HCT116 (cell line): ENCODE results near the gene PRDM11. TPM values are rescaled to one million over a fixed set of nuclear protein-coding genes. Genes with fewer than 3 reads are reported as not detected.

Experiments used
- ATAC-seq: fragments of 200-7000 bp; cut with Tn5 transposase; 2 replicates; pipeline ENCODE4 v1.9.1; 2020; ENCODE audit warnings: mild to moderate bottlenecking, moderate library complexity
- BruUV-seq: library from RNA; stranded (reverse); fragments of 400-500 nt; replicated peaks from 2 replicates; lab custom pipeline; 2021; lab: Mats Ljungman, UMichigan
- CTCF ChIA-PET: fragments of 300-600 bp; sonication (Branson Sonifier 250); formaldehyde crosslinking; loops from one replicate; lab custom pipeline; 2021; ENCODE audit warnings: antibody characterized with exemption; lab: Charles Lee
- POLR2A ChIA-PET: fragments of 300-600, 350-600 bp; sonication (Branson Sonifier 250); formaldehyde crosslinking; loops from one replicate; lab custom pipeline; 2021; ENCODE audit warnings: antibody characterized with exemption; lab: Charles Lee
- RAD21 ChIA-PET, 2 experiments: fragments of 300-600 bp; sonication (Branson Sonifier 250); formaldehyde crosslinking; loops; one replicate each; lab custom pipeline; 2023; ENCODE audit warnings: low total read pairs in 2 of 2; ENCODE audit not compliant: uncharacterized antibody in 2 of 2, unreplicated experiment in 2 of 2, low non-redundant PET in 1 of 2; lab: Charles Lee
- DNase-seq: peaks from one replicate; pipeline ENCODE4 v3.0.0-alpha.2; 2010; ENCODE audit warnings: low read depth, low spot score
- H2AFZ ChIP-seq: fragments of 200-600 bp; shearing (Covaris generic), sonication (generic); 2 replicates; pipeline ENCODE4 v1.6.1; 2017; ENCODE audit warnings: low read depth, mixed run types, mixed read lengths, antibody characterized with exemption, low read length; ENCODE audit not compliant: poor library complexity, severe bottlenecking
- H3K27ac ChIP-seq: 2 replicates; pipeline ENCODE4 v1.5.1; 2012; ENCODE audit warnings: low read depth, low read length
- H3K27me3 ChIP-seq: fragments of 200-600 bp; sonication (generic); 2 replicates; pipeline ENCODE4 v1.6.1; 2016; ENCODE audit warnings: mixed run types, low read length, mixed read lengths; ENCODE audit not compliant: insufficient read depth
- H3K36me3 ChIP-seq, 2 experiments: fragments of 200-500 bp in 1 of 2; fragments of 200-600 bp in 1 of 2; sonication (Bioruptor generic) in 1 of 2; sonication (generic) in 1 of 2; 2 replicates each; pipeline versions ENCODE4 v1.5.1 to v1.6.1; 2014 to 2016; ENCODE audit warnings: low read length in 2 of 2, inconsistent platforms in 1 of 2, mixed read lengths in 1 of 2, mixed run types in 1 of 2; ENCODE audit not compliant: insufficient read depth in 2 of 2, control insufficient read depth in 1 of 2
- H3K4me1 ChIP-seq, 2 experiments: fragments of 200-600 bp in 1 of 2; sonication (generic) in 1 of 2; 2 replicates each; pipeline versions ENCODE4 v1.5.1 to v1.6.1; 2012 to 2017; ENCODE audit warnings: low read length in 2 of 2, inconsistent platforms in 1 of 2, mild to moderate bottlenecking in 1 of 2, mixed read lengths in 1 of 2, mixed run types in 1 of 2, moderate library complexity in 1 of 2; ENCODE audit not compliant: insufficient read depth in 2 of 2, control insufficient read depth in 1 of 2
- H3K4me2 ChIP-seq: fragments of 200-600 bp; sonication (generic); 2 replicates; pipeline ENCODE4 v1.6.1; 2017; ENCODE audit warnings: mixed run types, low read length, mixed read lengths
- H3K4me3 ChIP-seq, 2 experiments: fragments of 200-600 bp in 1 of 2; sonication (generic) in 1 of 2; replicated peaks in 1 of 2; 2 replicates each; pipeline ENCODE4 v1.5.1; 2011 to 2016; ENCODE audit warnings: low read length in 2 of 2, control low read depth in 1 of 2, low read depth in 1 of 2, mild to moderate bottlenecking in 1 of 2, mixed read lengths in 1 of 2, mixed run types in 1 of 2
- H3K79me2 ChIP-seq: fragments of 200-600 bp; sonication (generic); 2 replicates; pipeline ENCODE4 v1.6.1; 2017; ENCODE audit warnings: mild to moderate bottlenecking, mixed run types, low read length, moderate library complexity, mixed read lengths; ENCODE audit not compliant: insufficient read depth
- H3K9ac ChIP-seq: fragments of 200-600 bp; sonication (generic); 2 replicates; pipeline ENCODE4 v1.6.1; 2016; ENCODE audit warnings: low read length, mixed read lengths
- H3K9me2 ChIP-seq: fragments of 200-600 bp; sonication (generic), shearing (Covaris generic); 2 replicates; pipeline ENCODE4 v1.6.1; 2017; ENCODE audit warnings: mixed run types, mild to moderate bottlenecking, moderate library complexity; ENCODE audit not compliant: insufficient read depth
- H3K9me3 ChIP-seq, 2 experiments: fragments of 200-500 bp in 1 of 2; fragments of 200-600 bp in 1 of 2; sonication (Bioruptor generic) in 1 of 2; sonication (generic) in 1 of 2; 2 replicates each; pipeline ENCODE4 v1.6.1; 2014 to 2017; ENCODE audit warnings: low read length in 2 of 2, mixed read lengths in 2 of 2, inconsistent platforms in 1 of 2, low read depth in 1 of 2, mild to moderate bottlenecking in 1 of 2, mixed run types in 1 of 2, moderate library complexity in 1 of 2; ENCODE audit not compliant: control insufficient read depth in 1 of 2, insufficient read depth in 1 of 2
- H4K20me1 ChIP-seq: fragments of 200-600 bp; sonication (generic), shearing (Covaris generic); 2 replicates; pipeline ENCODE4 v1.6.1; 2017; ENCODE audit warnings: mixed run types, mild to moderate bottlenecking, moderate library complexity; ENCODE audit not compliant: insufficient read depth
- CEBPB ChIP-seq: IDR thresholded peaks from 2 replicates; pipeline ENCODE4 v1.6.1; 2012; ENCODE audit warnings: low read depth
- CTCF ChIP-seq, 3 experiments: fragments of 200-600 bp in 1 of 3; sonication (generic) in 1 of 3; IDR thresholded peaks in 2 of 3; conservative IDR thresholded peaks in 1 of 3; 2 replicates each; pipeline ENCODE4 v1.5.1; 2012 to 2017; ENCODE audit warnings: low read depth in 2 of 3, low read length in 2 of 3, antibody characterized with exemption in 1 of 3, borderline replicate concordance in 1 of 3, control low read depth in 1 of 3, mild to moderate bottlenecking in 1 of 3, mixed read lengths in 1 of 3, mixed run types in 1 of 3, moderate library complexity in 1 of 3; ENCODE audit not compliant: insufficient read depth in 1 of 3
- EGR1 ChIP-seq: IDR thresholded peaks from 2 replicates; pipeline ENCODE4 v1.6.1; 2012; ENCODE audit warnings: low read depth
- ELF1 ChIP-seq: IDR thresholded peaks from 2 replicates; pipeline ENCODE4 v1.6.1; 2012; ENCODE audit warnings: low read depth, borderline replicate concordance
- EZH2phosphoT487 ChIP-seq: fragments of 200-600 bp; IDR thresholded peaks from 2 replicates; pipeline ENCODE4 v1.6.1; 2018; ENCODE audit warnings: antibody characterized with exemption, borderline replicate concordance
- FOSL1 ChIP-seq: IDR thresholded peaks from 2 replicates; pipeline ENCODE4 v1.6.1; 2012; ENCODE audit warnings: low read depth
- JUND ChIP-seq: IDR thresholded peaks from 2 replicates; pipeline ENCODE4 v1.6.1; 2012
- POLR2A ChIP-seq: IDR thresholded peaks from 2 replicates; pipeline ENCODE4 v1.7.0; 2011; ENCODE audit warnings: borderline replicate concordance; ENCODE audit not compliant: insufficient read depth, insufficient read length; ENCODE audit errors: extremely low read depth
- RAD21 ChIP-seq: IDR thresholded peaks from 2 replicates; pipeline ENCODE4 v1.6.1; 2012; ENCODE audit warnings: low read depth, mild to moderate bottlenecking
- SIN3A ChIP-seq: IDR thresholded peaks from 2 replicates; pipeline ENCODE4 v1.6.1; 2012; ENCODE audit warnings: low read depth
- YY1 ChIP-seq: IDR thresholded peaks from 2 replicates; pipeline ENCODE4 v1.6.1; 2011; ENCODE audit warnings: low read length, low read depth, moderate library complexity, mild to moderate bottlenecking; ENCODE audit not compliant: insufficient replicate concordance; ENCODE audit errors: extremely low read depth
- ZNF274 ChIP-seq: fragments of 200-500 bp; sonication (Bioruptor generic); IDR thresholded peaks from 2 replicates; pipeline ENCODE4 v1.6.1; 2014; ENCODE audit warnings: mild to moderate bottlenecking, low read depth, low read length, inconsistent platforms
- intact Hi-C: fragments of 100-400 bp; cut with micrococcal nuclease; formaldehyde crosslinking; loops from 2 replicates; pipeline ENCODE4 v1.10.0; 2022
- total RNA-seq: library from RNA; stranded (reverse); gene quantifications from one replicate; pipeline ENCODE4 v1.2.1, GENCODE V29; 2021; ENCODE audit not compliant: unreplicated experiment
- TF ChIP-seq, protein P1 (sequence below): IDR thresholded peaks from 2 replicates; pipeline ENCODE4 v1.6.1; 2012

PRDM11 gene
- total RNA-seq, 1 experiment from 2014 or later = 9.3 TPM

GRCh38 chr11:45233121-45233803, 86.8 kb downstream of the PRDM11 start:
- POLR2A ChIA-PET = interaction anchor here (1.2 kb wide), 1 partner anchor 19 kb away, joined by 7 read pairs; no protein-coding TSS in a partner anchor
- H4K20me1 ChIP-seq = no peaks in the 10 kb centered on the region
- peak; percentile 97 for ATAC-seq
- no peaks in the 10 kb centered on the region for H3K9me2 ChIP-seq
- no peak overlapping the region for H3K27ac ChIP-seq
- peaks cover 8% of the 10 kb centered on the region; the same call in 1 of the 2 replicates for H3K27me3 ChIP-seq
- H3K4me2 ChIP-seq = no peak overlapping the region
- no peaks in the 10 kb centered on the region for H3K9me3 ChIP-seq
- no peak overlapping the region for H3K4me3 ChIP-seq
- H3K9ac ChIP-seq = no peak overlapping the region
- H3K4me1 ChIP-seq = no peaks in the 10 kb centered on the region
- no peak overlapping the region for H2AFZ ChIP-seq
- intact Hi-C loops = no loop called here
- DNase-seq = peak; percentile 28
- TF ChIP-seq RAD21 (peak; percentile 32; the same call in 1 of the 2 replicates), ZNF274 (no peak), POLR2A (no peak), FOSL1 (no peak), SIN3A (no peak), JUND (no peak), EZH2phosphoT487 (no peak), CTCF (IDR thresholded peaks at IDR 0.05 in 2 of 3, conservative IDR thresholded peaks at IDR 0.05 in 1 of 3; ENCODE audit: borderline replicate concordance in 1 of 3, insufficient read depth in 1 of 3, low read depth in 2 of 3, low read length in 2 of 3) (peak; percentile 17 to 95 (median 82); a peak in 5 of 6 replicates), YY1 (no peak), CEBPB (no peak), ELF1 (no peak), EGR1 (no peak)
- TF ChIP-seq, protein P1, sequence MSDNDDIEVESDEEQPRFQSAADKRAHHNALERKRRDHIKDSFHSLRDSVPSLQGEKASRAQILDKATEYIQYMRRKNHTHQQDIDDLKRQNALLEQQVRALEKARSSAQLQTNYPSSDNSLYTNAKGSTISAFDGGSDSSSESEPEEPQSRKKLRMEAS = no peak
- CTCF ChIA-PET = interaction anchor here (0.9 to 1.7 kb wide), 10 partner anchors 9 to 138 kb away, joined by 3 to 13 read pairs (median 5); no protein-coding TSS in a partner anchor
- H3K79me2 ChIP-seq = no peaks in the 10 kb centered on the region
- H3K36me3 ChIP-seq = no peaks in the 10 kb centered on the region
- BruUV-seq = no TSS peak
- RAD21 ChIA-PET = no interaction called here
